GM18511 (cell line): ENCODE measurements around the gene IRF2.
A peak's percentile ranks its signal among the peaks of the same experiment; 100 is the strongest.
"Not testable (repeated sequence)": the region's sequence is repeated elsewhere in the genome, so short reads cannot be mapped to it uniquely, and the experiment has no call there.

ENCODE experiments used
- ATAC-seq: cut with Tn5 transposase; IDR thresholded peaks from one replicate; pipeline ENCODE4 v1.9.1; 2021; ENCODE audit warnings: mild to moderate bottlenecking, moderate library complexity; ENCODE audit not compliant: unreplicated experiment

Gene IRF2

DNA sequence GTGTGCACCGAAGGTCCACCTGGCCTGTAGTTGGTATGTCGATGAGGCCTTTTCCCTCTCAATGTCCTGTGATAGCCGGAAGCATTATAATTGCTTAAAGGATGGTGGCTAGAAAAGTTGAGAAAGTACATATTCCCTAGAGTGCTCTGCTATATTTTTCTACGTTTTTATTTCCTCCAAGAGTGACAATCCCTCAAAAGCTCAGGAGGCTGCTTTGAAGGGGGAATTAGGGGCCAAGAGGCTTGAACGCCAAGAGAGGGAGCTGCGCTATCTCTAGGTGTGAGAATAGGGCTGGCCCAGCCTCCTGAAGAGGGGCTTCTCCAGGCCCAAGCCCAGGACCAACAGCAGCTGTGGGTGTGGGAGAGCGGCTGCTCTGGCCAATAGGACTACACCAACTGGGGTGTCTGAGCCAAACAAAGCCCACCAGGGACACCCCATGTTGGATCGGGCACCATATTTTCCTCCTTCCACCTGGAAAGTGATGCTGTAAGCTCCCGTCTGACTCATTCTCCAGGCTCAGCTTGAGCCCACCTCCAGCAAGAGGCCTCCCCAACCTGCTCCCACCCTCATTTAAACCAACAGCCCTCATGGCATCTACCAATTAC is 124.0 kb downstream of the IRF2 start:
- no peak for ATAC-seq

DNA sequence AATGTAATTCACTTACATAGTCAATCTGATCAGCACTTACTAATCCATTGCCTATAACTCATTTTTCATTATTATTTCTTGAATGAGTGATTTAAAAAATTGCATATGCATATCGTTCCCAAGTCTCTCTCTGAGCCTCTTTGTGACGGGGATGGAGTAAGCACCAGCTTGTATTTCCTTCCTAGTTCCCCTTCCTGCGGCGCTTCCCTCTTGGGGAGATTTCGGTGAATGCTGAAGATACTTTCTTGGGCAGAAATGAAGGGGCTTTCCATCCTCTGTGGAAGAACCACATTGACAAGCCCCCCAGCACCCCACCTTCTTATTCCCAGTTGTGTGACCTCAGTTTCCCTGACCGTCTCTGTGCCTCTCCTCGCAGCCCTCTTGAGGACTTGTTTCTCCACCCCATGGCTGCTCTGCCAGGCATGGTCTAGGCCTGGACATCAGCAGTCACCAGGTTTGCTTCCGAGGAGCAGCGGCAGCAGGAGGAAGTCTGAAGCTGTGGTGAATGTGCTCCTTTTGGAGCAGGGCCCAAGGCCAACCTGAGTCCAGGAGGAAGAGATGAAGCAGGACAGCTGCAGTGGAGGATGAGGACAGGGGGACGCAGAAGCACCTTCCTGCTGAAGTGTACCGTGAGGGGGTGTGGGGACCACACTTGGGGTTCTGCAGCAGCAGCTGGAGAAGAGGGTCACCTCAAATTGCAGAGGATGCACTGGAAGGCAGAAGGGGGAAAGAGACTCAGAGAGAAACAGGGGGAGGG is 124.9 kb downstream of the IRF2 start:
- no peak for ATAC-seq

GRCh38 chr4:184348311-184349233 is 125.8 kb downstream of the IRF2 start:
- ATAC-seq, result no peak

DNA sequence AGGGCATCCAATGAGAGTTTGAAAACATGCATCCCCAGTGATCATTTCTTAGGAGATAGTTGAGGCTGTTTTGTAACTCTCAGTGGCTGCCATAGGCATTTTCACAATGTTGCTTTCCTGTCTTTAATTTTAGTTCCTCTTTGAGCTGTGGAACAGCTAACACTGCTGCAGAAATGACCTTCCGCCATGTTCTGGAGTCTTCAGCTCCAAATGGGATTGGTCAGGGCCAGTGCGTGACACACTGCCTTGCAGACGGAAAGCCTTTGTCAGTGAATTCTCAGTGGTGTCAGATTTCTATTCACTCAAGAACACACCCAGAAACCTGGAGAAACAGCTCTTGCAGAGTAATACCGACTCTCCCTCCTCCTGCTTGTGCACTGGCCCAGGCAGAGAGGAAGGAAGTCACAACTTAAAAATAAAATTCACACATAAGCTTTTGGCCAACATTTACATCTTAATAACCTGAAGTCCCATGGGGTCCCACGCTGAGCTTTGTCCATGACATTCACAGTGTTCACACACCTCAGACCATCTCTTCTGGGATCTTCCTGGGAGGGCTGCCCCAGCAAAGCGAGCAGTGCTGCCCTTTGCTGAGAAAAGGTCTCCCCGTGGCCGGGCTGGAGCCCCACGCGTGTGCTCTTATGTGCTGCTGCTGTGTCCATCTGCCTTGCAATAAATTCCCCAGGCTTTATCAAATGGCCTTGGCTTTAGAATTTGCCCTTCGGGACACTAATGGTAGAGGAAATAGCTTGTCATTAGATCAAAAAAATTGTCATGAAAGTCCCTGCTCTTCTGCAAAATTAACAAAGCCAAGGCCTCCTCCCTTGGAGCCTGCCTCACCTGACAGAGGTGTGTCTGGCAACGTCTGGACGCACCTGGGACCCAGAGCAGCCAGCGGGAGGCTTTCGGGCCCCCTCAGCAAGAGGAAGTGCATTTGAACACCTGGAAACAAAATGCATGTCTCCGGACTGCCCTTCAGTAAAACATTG is 126.8 kb downstream of the IRF2 start:
- ATAC-seq, result peak; percentile 80

DNA sequence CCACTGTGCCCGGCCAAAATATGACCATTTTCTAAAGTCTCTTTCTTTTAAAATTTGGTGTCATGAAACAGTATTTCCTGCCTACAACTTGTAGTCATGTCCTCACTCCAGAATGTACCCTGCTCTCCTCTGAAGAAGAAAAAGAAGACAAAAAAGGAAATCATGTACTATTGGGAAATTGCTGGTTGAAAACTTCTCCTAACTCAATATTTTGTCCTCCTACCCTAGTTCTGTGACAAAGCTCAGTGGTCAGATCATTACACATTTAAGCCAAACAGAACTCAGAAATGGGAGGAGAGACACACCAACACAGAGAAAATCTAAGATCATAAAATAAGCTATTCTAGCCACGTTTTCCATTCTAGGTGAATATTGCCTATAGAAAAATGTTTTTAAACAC is 127.7 kb downstream of the IRF2 start:
- ATAC-seq, result no peak

DNA sequence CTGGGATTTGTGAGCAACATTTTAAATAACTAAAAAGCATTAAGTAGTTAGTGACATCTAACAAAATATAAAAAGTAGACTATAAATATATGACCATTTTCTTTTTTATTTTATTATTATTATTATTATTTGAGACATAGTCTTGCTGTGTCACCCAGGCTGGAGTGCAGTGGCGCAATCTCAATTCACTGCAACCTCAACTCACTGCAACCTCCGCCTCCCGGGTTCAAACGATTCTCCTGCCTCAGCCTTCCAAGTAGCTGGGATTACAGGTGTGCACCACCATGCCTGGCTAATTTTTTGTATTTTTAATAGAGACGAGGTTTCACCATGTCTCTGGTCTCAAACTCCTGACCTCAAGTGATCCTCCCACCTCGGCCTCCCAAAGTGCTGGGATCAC is 128.1 kb downstream of the IRF2 start:
- not testable (repeated sequence) for ATAC-seq

- no peak for ATAC-seq
Observed at GRCh38 chr4:184345573-184345922, 128.8 kb downstream of the IRF2 start.

DNA sequence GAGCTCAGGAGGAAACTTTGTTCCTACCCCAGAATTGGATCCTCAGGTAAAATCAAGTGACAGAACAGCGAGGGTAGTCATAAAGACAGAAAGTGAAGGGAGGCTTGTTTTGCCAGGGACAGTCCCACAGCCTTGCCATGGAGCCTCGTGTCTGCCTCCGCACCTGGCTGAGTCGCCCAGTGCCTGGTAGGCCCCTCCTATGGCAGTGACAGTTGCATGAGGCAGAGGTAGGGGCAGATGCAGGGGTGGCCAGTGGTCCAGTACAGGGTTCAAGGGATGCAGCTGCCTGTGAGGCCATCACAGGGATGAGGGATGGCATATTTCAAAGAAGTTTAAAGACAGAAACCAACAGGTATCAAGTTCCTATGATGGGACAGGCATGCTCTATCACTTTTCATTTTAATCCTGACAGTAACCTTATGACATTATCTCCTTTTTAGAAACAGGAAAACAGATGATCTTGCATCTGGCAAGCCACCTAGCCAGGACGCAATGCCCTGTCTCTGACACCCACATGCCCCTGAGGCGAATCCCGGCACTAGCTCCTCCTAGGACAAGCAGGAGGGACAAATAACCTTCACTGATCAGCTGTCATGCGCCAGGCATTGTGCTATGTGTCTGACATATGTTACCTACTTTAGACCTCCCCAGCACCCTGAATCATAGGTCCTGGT is 129.3 kb downstream of the IRF2 start:
- no peak for ATAC-seq

GRCh38 chr4:184344435-184344834 is 129.9 kb downstream of the IRF2 start:
- ATAC-seq, result no peak

- peak; percentile 47 for ATAC-seq
Observed at GRCh38 chr4:184343502-184344177, 130.7 kb downstream of the IRF2 start.

GRCh38 chr4:184342857-184343237 is 131.5 kb downstream of the IRF2 start:
- not testable (repeated sequence) for ATAC-seq

GRCh38 chr4:184342167-184342856 is 132.0 kb downstream of the IRF2 start:
- ATAC-seq, result no peak

DNA sequence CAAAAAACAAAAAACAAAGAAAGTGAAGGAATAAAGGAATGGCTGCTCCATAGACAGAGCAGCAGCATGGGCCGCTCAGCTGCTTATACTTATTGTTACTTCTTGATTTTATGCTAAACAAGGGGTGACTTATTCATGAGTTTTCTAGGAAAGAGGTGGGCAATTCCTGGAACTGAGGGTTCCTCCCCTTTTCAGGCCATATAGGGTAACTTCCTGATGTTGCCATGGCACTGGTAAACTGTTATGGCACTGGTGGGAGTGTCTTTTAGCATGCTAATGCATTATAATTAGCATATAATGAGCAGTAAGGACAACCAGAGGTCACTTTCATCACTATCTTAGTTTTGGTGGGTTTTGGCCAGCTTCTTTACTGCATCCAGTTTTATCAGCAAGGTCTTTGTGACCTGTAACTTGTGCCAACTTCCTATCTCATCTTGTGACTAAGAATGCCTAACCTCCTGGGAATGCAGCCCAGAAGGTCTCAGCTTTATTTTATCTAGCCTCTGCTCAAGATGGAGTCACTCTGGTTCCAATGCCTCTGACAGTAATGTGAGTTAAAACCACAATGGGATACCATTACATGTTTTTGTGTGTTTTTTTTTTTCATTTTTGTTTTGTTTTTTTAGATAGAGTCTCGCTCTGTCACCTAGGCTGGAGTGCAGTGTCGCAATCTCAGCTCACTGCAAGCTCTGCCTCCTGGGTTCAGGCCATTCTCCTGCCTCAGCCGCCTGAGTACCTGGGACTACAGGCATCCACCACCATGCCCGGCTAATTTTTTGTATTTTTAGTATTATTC is 134.8 kb downstream of the IRF2 start:
- not testable (repeated sequence) for ATAC-seq

DNA sequence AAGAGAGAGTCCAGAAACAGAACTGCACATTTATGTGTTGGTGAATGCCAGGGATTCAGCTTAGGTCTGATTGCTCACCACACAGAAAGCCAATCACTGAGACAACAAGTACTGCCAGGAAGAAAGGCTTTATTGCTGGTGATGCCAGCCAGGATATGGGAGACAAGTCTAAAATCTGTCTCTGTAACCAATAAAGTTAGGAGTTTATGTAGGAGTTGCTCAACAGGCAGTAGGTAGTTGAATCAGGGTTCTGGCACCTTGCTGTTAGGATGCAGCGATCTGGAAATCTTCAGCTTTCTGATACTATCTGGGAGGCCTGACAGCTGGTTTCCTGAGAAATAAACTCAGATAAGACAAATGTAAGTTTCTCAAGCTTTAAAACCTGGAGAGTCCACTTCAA is 136.4 kb downstream of the IRF2 start:
- ATAC-seq, result no peak
